22Rv1 (cell line): ENCODE measurements around the gene BMP7.

ENCODE experiments used
- CTCF ChIP-seq: fragments of 450-650 bp; IDR thresholded peaks from 2 replicates; pipeline ENCODE4 v1.5.1; 2017; ENCODE audit warnings: mild to moderate bottlenecking
- ZFX ChIP-seq: fragments of 450-650 bp; IDR thresholded peaks from 2 replicates; pipeline ENCODE4 v1.6.1; 2017; ENCODE audit warnings: antibody characterized with exemption, borderline replicate concordance

DNA sequence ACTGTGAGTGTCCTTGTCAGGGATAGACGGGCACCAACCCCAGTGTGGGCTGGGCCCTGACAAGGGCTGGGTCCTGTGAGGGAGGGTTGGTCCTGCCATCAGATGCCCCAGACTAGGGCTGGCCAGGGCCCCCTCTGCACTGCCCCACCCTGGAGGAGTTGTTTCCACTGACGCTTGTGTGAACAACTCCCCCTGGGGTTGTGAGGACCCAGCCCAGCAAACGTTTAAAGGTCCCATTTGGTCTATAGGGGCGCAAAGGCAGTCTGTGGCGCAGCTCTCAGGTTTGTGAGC is 104.1 kb downstream of the BMP7 start:
- TF ChIP-seq CTCF, result no peak
- TF ChIP-seq ZFX, result no peak
